BLaER1 (cell line): Measurements from ENCODE around the gene NANS.
A peak's percentile ranks its signal among the peaks of the same experiment; 100 is the strongest.
"Not testable (repeated sequence)": the region's sequence is repeated elsewhere in the genome, so short reads cannot be mapped to it uniquely, and the experiment has no call there.

Experiments used
- H3K27ac ChIP-seq: shearing (Covaris generic); formaldehyde crosslinking; 2 replicates; pipeline ENCODE4 v1.8.1; 2022
- H3K27me3 ChIP-seq: shearing (Covaris generic); formaldehyde crosslinking; 2 replicates; pipeline ENCODE4 v1.8.1; 2022
- H3K36me3 ChIP-seq: shearing (Covaris generic); formaldehyde crosslinking; 2 replicates; pipeline ENCODE4 v1.8.1; 2022
- H3K4me1 ChIP-seq: shearing (Covaris generic); formaldehyde crosslinking; 2 replicates; pipeline ENCODE4 v1.8.1; 2022
- H3K4me2 ChIP-seq: shearing (Covaris generic); formaldehyde crosslinking; 2 replicates; pipeline ENCODE4 v1.8.1; 2022
- H3K4me3 ChIP-seq: shearing (Covaris generic); formaldehyde crosslinking; 2 replicates; pipeline ENCODE4 v1.8.1; 2022
- H3K9ac ChIP-seq: shearing (Covaris generic); formaldehyde crosslinking; 2 replicates; pipeline ENCODE4 v1.8.1; 2022
- H3K9me3 ChIP-seq: shearing (Covaris generic); formaldehyde crosslinking; 2 replicates; pipeline ENCODE4 v1.8.1; 2022
- H4K20me1 ChIP-seq: shearing (Covaris generic); formaldehyde crosslinking; 2 replicates; pipeline ENCODE4 v1.8.1; 2022
- Cebpa-rat ChIP-seq: shearing (Covaris generic); IDR thresholded peaks from 2 replicates; pipeline ENCODE4 v1.8.1; 2022

The NANS gene

GRCh38 chr9:98124637-98125426 lies 68.3 kb downstream of the NANS start:
- no peaks in the 10 kb centered on the region for H3K9me3 ChIP-seq
- no peak overlapping the region for H3K4me3 ChIP-seq
- peak overlapping the region; percentile 22; the same call in 1 of the 2 replicates for H3K9ac ChIP-seq
- TF ChIP-seq Cebpa-rat = no peak
- H3K4me1 ChIP-seq = peaks cover 72% of the 10 kb centered on the region
- no peaks in the 10 kb centered on the region for H3K27me3 ChIP-seq
- H3K36me3 ChIP-seq = no peaks in the 10 kb centered on the region
- H4K20me1 ChIP-seq = no peaks in the 10 kb centered on the region
- H3K27ac ChIP-seq = peak overlapping the region; percentile 47
- H3K4me2 ChIP-seq = peak overlapping the region; percentile 64

DNA sequence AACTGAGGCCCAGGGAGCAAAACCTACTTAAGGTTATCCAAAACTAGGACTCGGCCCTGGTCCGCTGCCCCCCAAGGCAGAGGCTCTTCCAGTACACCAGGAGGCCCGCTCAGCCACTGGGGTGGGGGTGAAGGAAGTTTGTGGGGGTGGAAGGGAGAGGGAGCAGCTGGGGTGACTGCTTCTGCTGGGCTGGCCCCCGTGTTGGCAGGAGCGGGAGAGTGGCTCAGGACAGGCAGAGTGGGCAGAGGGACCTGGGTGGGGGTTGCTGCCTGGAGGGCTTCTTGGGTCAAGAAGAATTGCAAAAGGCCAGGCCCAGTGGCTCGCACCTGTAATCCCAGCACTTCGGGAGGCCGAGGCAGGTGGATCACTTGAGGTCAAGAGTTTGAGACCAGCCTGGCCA lies 70.7 kb downstream of the NANS start:
- Histone ChIP-seq H4K20me1 (no peaks in the 10 kb centered on the region), H3K9me3 (no peaks in the 10 kb centered on the region), H3K4me3 (no peak overlapping the region), H3K9ac (no peak overlapping the region), H3K4me1 (peaks cover 72% of the 10 kb centered on the region), H3K27ac (no peak overlapping the region), H3K4me2 (no peak overlapping the region), H3K36me3 (no peaks in the 10 kb centered on the region), H3K27me3 (no peaks in the 10 kb centered on the region)
- no peak for TF ChIP-seq Cebpa-rat

- H3K9me3 ChIP-seq = no peaks in the 10 kb centered on the region
- peaks cover 72% of the 10 kb centered on the region for H3K4me1 ChIP-seq
- no peaks in the 10 kb centered on the region for H4K20me1 ChIP-seq
- no peak overlapping the region for H3K4me2 ChIP-seq
- no peak overlapping the region for H3K27ac ChIP-seq
- no peak overlapping the region for H3K4me3 ChIP-seq
- TF ChIP-seq Cebpa-rat = no peak
- no peaks in the 10 kb centered on the region for H3K27me3 ChIP-seq
- no peaks in the 10 kb centered on the region for H3K36me3 ChIP-seq
- H3K9ac ChIP-seq = no peak overlapping the region
These were observed 71.8 kb downstream of the NANS start for GRCh38 chr9:98128316-98128715.

DNA sequence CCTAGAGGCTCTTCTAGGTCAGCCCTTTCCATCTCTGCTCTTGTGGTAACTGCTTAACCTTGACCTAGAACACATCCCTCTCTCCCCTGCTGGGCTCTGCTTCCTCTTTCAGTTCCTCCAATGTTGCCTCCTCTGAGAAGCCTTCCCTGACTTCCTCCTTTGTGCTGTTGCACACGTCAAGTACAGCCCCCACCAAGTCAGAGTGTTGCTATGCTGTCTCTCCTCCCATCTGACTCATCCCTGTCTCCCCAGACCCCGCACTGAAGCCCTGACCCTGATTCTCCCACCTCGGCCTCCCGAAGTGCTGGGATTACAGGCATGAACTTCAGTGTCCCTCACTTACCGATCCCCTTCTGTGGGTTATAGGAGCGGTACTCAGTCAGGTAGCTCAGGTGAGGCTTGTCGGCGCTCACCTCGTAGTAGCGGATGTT lies 72.9 kb downstream of the NANS start:
- Histone ChIP-seq H3K4me2 (peak overlapping the region; percentile 59), H4K20me1 (no peaks in the 10 kb centered on the region), H3K4me1 (peaks cover 72% of the 10 kb centered on the region), H3K27me3 (no peaks in the 10 kb centered on the region), H3K4me3 (no peak overlapping the region), H3K36me3 (no peaks in the 10 kb centered on the region), H3K9ac (no peak overlapping the region), H3K27ac (peak overlapping the region; percentile 21; the same call in 1 of the 2 replicates), H3K9me3 (no peaks in the 10 kb centered on the region)
- no peak for TF ChIP-seq Cebpa-rat

DNA sequence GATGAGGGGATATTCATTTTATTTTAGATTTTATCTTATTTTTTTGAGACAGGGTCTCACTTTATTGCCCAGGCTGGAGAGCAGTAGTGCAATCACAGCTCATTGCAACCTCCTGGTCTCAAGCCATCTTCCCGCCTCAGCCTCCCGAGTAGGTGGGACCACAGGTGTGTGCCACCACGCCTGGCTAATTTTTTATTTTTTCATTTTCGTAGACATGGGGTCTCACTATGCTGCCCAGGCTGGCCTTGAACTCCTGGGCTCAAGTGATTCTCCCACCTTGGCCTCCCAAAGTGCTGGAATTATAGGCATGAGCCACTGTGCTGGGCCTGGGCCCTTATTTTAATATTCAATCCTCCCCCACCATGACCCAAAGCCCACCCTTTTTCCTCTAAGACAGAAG lies 73.5 kb downstream of the NANS start:
- not testable (repeated sequence) for H4K20me1 ChIP-seq, H3K9me3 ChIP-seq, H3K27ac ChIP-seq, H3K36me3 ChIP-seq, H3K27me3 ChIP-seq, H3K4me3 ChIP-seq, H3K9ac ChIP-seq
- H3K4me2 ChIP-seq = peak overlapping the region; percentile 59
- H3K4me1 ChIP-seq = peaks cover 66% of the 10 kb centered on the region

DNA sequence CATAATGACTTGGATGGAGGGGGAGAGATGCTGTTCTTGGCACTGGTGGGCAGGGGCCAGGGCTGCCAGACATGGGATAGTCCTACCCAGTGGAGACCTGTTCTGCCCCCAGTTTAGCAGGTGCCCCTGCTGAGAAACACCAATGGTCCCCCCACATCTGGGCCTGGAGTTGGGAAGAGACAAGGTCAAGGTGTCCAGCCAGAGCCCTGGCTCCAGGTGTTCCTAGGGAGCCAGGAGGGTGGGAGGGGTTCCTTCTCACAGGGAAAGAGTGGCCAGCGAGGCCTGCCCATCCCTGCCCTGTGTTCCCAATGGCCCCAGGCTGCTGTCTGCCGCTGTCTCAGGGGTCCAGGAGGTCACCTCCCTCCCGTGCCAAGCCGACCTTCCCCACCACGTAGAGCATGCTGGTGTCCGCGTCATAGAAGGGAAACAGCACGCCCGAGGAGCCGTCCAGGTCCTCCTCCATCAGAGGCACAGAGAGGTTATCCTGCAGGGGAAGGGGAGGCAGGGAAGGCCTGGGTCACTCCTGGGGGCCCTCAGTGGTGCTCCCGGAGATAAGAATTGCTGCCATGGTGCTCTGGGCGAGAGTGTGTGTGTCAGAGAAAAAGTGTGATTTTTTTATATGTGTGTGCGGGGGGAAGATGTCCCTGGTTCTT lies 74.2 kb downstream of the NANS start:
- Histone ChIP-seq H4K20me1 (no peaks in the 10 kb centered on the region), H3K4me3 (no peak overlapping the region), H3K36me3 (no peaks in the 10 kb centered on the region), H3K27ac (no peak overlapping the region), H3K27me3 (no peaks in the 10 kb centered on the region), H3K9me3 (no peaks in the 10 kb centered on the region), H3K4me1 (peaks cover 61% of the 10 kb centered on the region), H3K4me2 (peak overlapping the region; percentile 59; the same call in 1 of the 2 replicates), H3K9ac (no peak overlapping the region)
- TF ChIP-seq Cebpa-rat = no peak

- no peak for TF ChIP-seq Cebpa-rat
- no peak overlapping the region for H3K27ac ChIP-seq
- H3K4me1 ChIP-seq = peaks cover 61% of the 10 kb centered on the region
- no peak overlapping the region for H3K4me3 ChIP-seq
- H3K9me3 ChIP-seq = no peaks in the 10 kb centered on the region
- H3K4me2 ChIP-seq = peak overlapping the region; percentile 34; the same call in 1 of the 2 replicates
- no peak overlapping the region for H3K9ac ChIP-seq
- H3K27me3 ChIP-seq = no peaks in the 10 kb centered on the region
- no peaks in the 10 kb centered on the region for H4K20me1 ChIP-seq
- no peaks in the 10 kb centered on the region for H3K36me3 ChIP-seq
These were observed 75.6 kb downstream of the NANS start for GRCh38 chr9:98132158-98132557.
